HG02610 (cell line): ENCODE results near the gene TEX14.
"Not testable (repeated sequence)": the region's sequence is repeated elsewhere in the genome, so short reads cannot be mapped to it uniquely, and the experiment has no call there.

Experiments
- ATAC-seq: cut with Tn5 transposase; IDR thresholded peaks from one replicate; pipeline ENCODE4 v1.9.1; 2021; ENCODE audit warnings: mild to moderate bottlenecking, moderate library complexity; ENCODE audit not compliant: unreplicated experiment

The TEX14 gene

DNA sequence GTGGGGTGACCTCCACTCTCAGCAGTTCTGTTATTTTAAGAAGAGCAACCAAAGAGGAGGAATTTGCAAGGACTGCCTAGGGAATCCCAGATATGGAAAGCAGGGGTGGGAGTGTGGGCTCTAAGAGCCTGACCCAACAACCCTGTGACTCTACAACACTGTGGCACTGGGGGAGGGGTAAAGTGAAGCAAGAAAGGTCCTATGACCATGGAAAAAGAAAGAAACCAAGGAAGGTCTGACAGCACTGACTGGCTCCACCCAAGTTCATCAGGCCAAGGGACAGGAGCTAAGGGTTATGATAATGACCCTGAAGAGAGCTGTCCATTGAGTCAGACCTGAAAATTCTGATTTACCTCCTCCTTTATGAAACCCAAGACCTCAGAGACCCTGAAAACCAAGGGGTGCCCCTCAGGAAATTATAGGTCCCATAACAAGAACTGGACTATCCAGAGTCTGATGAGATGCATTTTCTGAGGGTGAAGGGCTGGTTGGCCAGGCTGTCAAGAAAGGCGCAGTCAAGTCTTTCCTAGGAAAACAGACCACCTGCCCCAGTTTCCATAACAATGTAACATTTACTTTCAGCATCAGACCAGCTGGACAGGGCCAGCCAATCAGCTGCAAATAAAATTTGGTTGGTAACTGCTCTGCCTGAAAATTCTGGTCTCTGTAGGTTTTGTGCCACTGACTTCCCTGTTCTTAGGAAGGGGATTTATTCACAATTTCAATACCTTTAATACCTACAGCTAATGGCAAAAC, 123.6 kb downstream of the TEX14 start:
- ATAC-seq: no peak

GRCh38 chr17:58565389-58566311, 126.2 kb downstream of the TEX14 start:
- no peak for ATAC-seq

DNA sequence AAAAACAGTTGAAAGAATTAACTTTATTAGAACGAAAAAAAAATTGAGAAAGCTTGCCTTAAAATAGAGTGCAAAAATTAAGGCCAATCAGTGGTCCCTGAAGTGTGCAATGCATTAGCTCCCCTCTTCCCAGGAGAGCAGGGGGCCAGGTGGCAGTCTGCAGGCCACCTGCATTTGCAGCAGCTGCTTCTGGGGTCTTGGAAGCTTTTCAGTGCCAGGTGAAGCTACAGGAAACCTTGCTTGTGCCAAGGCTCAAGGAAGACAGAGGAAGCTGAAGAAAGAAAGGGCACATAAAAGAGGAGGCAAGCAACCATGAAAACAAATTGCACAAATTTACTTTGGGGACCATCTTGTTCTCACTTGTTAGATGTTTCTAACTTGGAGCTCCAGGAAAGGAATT, 126.9 kb downstream of the TEX14 start:
- no peak for ATAC-seq

- ATAC-seq: no peak
Observed at GRCh38 chr17:58564243-58564642, 127.6 kb downstream of the TEX14 start.

- ATAC-seq: no peak
Observed at GRCh38 chr17:58560511-58560910, 131.3 kb downstream of the TEX14 start.

- no peak for ATAC-seq
Observed at GRCh38 chr17:58557981-58558380, 133.9 kb downstream of the TEX14 start.

DNA sequence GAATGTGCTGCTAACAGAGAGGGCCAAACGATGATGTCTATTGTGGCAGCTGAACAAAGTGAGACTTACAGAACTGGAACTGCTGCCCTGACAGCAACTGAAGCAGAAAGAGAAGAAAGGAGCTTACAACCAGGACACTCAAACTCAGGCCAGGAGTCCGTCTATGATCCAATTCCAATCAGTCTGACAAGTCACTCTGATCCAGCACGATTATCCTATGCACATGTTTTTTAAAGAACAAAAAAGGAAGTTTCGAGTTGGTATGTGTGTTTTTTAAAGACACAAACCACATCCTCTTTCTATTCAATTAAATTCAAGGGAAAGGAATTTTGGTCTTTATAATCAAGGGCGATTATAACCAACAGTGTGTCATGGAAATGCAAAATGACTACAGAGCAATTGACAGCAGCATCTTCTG, 135.0 kb downstream of the TEX14 start:
- no peak for ATAC-seq

GRCh38 chr17:58555109-58555508, 136.7 kb downstream of the TEX14 start:
- not testable (repeated sequence) for ATAC-seq

DNA sequence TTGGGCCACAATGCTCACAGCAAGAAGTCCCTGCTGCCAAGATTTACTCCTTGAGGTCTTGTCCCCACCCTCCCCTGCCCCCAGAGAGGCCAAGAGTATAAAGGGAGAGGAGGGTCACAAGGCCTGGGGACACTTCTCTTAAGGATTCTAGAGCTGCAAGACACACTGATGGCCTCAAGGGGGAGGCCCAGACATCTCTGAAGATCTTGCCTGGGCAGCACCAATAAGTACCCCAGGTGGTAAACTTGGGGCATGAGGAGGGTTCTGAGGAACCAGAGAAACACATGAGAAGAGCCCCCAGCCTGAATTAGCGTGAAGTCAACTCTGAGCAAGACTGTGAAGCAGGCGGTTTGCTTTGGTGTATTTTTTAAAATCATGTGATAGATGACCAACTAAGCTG, 150.6 kb downstream of the TEX14 start:
- no peak for ATAC-seq

DNA sequence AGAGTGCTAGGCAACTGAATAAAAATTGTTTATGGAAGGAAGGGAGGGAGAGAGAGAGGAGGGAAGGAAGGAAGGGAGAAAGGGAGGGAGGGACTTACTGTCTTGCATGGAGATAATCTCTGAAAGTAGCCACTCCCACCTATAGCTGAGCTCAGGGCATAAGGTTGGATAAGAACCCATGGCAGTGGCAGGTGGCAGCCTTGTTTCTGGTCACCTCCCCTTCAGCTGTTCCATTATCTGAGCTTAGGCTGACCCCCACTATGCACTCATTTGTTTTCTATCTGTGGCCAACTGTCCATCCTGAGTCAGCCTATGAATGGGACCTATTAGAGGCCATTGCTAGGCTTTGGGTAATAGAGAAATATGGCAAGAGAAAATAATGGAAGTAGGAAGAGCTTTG, 152.1 kb downstream of the TEX14 start:
- no peak for ATAC-seq

DNA sequence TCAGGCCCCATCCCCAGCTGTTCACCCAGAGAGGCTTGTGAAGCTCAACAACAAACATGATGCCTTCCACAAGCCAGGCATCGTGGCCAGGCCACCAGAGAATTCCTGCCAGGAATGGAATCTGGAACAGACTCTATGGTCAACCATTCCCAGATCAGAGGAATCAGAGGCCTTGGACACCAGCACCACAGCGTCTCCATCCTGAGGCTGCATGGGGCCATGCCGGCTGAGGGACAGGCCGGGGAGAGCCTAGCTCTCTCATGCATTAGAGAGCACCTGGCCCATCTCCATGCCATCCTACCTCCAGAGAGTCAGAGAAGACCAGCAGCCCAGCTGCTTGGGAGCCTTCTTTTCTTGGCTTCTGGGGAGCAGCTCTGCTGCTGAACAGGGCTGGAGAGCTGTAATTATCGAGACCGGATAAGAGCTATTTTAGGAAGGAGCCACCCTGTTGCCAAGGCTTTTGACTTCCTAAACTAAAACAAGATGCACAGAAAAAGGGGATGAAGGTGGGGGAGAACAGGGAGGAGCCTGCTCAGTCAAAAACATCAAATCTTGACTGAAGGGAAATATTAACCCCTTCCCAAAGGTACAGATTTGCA, 152.9 kb downstream of the TEX14 start:
- ATAC-seq: no peak

- ATAC-seq: no peak
Observed at GRCh38 chr17:58537266-58537665, 154.6 kb downstream of the TEX14 start.

GRCh38 chr17:58536542-58536941, 155.3 kb downstream of the TEX14 start:
- no peak for ATAC-seq

GRCh38 chr17:58535431-58535830, 156.4 kb downstream of the TEX14 start:
- ATAC-seq: no peak

DNA sequence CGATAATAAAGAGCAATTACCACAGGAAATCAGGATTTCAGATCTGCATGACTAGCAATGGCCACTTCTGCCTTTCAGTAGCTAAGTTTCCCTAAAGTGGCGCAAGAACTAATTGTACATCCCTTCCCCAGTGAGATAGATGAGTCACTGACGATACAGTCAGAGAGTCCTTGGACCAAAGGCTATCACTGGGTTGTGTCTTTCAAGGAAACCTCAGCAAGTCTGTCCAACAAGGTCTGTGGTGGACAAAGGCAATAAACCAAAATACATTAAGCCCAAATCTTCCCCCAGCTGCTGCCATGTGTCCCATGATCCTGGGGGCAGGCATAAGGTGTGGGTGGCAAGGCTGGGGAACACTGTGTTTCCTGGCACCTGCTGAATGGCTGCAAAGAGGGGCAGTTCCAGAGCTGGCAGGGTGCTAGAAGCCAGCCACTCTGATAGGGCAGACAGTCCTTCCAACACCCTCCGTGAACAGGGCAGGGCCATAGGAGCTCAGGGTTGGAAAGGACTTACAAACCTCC, 156.9 kb downstream of the TEX14 start:
- no peak for ATAC-seq

GRCh38 chr17:58534331-58534730, 157.5 kb downstream of the TEX14 start:
- no peak for ATAC-seq

GRCh38 chr17:58533616-58534188, 158.1 kb downstream of the TEX14 start:
- no peak for ATAC-seq

GRCh38 chr17:58532555-58532951, 159.3 kb downstream of the TEX14 start:
- no peak for ATAC-seq

DNA sequence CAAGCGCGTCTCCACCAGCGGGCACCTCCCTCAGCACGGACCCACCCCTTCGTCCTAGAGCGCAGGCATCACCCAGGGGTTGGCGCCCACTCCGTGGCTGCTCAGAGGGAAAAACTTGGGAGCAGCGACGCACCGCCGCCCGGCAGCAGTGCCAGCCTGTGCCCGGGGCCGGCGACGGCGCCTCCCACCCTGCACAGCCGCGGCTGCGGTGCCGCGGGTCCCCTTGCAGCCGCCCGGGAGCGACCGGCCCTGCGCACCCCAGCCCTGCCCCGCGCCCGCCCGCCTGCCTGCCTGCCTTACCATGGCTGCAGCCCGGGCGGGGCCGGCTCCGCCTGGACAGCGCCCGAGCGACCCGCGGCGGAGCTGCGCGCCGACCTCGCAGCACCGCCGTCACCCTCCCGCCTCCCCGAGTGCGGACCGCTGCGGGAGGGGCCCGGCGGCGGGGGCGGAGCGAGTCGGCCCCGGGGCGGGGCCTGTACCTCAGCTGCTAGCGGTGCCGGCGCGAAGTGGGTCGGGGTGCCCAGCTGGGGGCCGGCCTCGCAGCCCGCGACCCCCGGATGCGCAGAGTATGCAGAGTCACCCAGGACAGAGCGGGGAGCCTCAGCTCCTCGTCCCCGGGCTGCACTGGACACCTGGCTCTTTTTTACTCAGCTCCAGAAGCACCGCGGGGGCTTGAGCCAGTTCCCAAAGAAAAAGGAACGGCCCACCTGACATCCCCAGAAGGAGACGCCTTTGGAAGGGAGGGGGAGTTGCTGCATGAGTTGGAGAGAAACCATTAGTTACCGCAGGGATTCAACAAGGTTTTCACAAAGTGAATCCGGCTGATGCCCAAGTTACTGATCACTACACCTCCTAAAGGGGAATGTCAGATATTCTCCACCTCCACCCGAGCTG, 159.9 kb downstream of the TEX14 start:
- peak; percentile 59 for ATAC-seq

DNA sequence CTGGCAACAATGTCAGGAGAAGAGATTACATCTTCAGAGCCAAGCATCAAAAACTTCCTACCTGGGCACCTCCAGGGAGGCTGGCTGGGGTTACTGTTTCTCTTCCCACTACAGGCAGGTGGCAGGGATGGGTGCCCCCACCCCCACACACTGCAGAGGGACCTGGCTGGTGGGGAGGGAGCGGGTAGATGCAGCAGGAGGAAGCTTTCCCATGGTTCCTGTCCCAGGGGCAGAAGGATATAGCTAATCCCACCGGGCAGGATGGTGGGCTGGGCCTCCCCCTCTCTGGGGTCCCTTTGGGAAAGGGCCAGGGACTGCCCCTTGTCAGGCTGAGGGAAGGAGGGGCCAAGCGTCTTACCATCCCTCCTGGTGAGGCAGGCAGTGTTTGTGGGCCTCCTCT, 160.7 kb downstream of the TEX14 start:
- no peak for ATAC-seq
